ENCODE measurements around the gene P2RX3.
"Not testable (repeated sequence)": the region's sequence is repeated elsewhere in the genome, so short reads cannot be mapped to it uniquely, and the experiment has no call there.

DNA sequence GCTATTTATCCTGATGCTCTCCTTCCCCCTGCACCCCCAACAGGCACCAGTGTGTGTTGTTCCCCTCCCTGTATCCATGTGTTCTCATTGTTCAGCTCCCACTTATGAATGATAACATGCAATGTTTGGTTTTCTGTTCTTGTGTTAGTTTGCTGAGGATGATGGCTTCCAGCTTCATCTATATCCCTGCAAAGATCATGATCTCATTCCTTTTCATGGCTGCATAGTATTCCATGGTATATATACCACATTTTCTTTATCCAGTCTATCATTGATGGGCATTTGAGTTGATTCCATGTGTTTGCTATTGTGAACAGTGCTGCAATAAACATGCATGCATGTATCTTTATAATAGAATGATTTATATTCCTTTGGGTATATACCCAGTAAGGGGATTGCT, 23.3 kb downstream of the P2RX3 start:
- TF ChIP-seq, protein P1, sequence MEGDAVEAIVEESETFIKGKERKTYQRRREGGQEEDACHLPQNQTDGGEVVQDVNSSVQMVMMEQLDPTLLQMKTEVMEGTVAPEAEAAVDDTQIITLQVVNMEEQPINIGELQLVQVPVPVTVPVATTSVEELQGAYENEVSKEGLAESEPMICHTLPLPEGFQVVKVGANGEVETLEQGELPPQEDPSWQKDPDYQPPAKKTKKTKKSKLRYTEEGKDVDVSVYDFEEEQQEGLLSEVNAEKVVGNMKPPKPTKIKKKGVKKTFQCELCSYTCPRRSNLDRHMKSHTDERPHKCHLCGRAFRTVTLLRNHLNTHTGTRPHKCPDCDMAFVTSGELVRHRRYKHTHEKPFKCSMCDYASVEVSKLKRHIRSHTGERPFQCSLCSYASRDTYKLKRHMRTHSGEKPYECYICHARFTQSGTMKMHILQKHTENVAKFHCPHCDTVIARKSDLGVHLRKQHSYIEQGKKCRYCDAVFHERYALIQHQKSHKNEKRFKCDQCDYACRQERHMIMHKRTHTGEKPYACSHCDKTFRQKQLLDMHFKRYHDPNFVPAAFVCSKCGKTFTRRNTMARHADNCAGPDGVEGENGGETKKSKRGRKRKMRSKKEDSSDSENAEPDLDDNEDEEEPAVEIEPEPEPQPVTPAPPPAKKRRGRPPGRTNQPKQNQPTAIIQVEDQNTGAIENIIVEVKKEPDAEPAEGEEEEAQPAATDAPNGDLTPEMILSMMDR (IDR thresholded peaks at IDR 0.05), result not testable (repeated sequence)
- not testable (repeated sequence) for TF ChIP-seq POLR2A, POLR2AphosphoS5, EP300 (IDR thresholded peaks at IDR 0.05)
